Activated CD8-positive, alpha-beta T cell treated with anti-CD3 and anti-CD28 coated beads for 36 hours (primary cell): ENCODE data around the gene USP53. TPM values are rescaled to one million over a fixed set of nuclear protein-coding genes. Genes with fewer than 3 reads are reported as not detected.

Experiments
- ATAC-seq: fragments of 200-7000 bp; cut with Tn5 transposase; one replicate; pipeline ENCODE4 v1.10.0; 2021; ENCODE audit warnings: mild to moderate bottlenecking, moderate library complexity
- CTCF ChIA-PET: fragments of 350-600 bp; sonication (Branson Sonifier 250); formaldehyde crosslinking; loops from one replicate; lab custom pipeline; 2021; ENCODE audit warnings: antibody characterized with exemption; lab: Charles Lee
- POLR2A ChIA-PET: fragments of 350-600 bp; sonication (Branson Sonifier 250); formaldehyde crosslinking; loops from one replicate; lab custom pipeline; 2021; ENCODE audit warnings: antibody characterized with exemption; lab: Charles Lee
- DNase-seq: peaks from one replicate; pipeline ENCODE4 v3.0.0-alpha.2; 2020
- H3K27ac Mint-ChIP-seq: one replicate; pipeline ENCODE4 v1.8.0; 2021; ENCODE audit warnings: mild to moderate bottlenecking, mixed read lengths
- H3K27me3 Mint-ChIP-seq: one replicate; pipeline ENCODE4 v1.8.0; 2021; ENCODE audit warnings: mixed read lengths
- H3K36me3 Mint-ChIP-seq: one replicate; pipeline ENCODE4 v1.8.0; 2021; ENCODE audit warnings: low read depth, mixed read lengths
- H3K4me1 Mint-ChIP-seq: one replicate; pipeline ENCODE4 v1.8.0; 2021; ENCODE audit warnings: low read depth, mixed read lengths
- H3K4me3 Mint-ChIP-seq: one replicate; pipeline ENCODE4 v1.8.0; 2021; ENCODE audit warnings: mild to moderate bottlenecking, moderate library complexity, mixed read lengths
- H3K9me3 Mint-ChIP-seq: one replicate; pipeline ENCODE4 v1.8.0; 2021; ENCODE audit warnings: mixed read lengths
- CTCF ChIP-seq: fragments of 200-600 bp; IDR thresholded peaks from one replicate; pipeline ENCODE4 v1.8.0; 2022; ENCODE audit warnings: antibody characterized with exemption, mild to moderate bottlenecking
- intact Hi-C: fragments of 100-400 bp; cut with micrococcal nuclease; formaldehyde crosslinking; loops from one replicate; pipeline ENCODE4 v1.10.0; 2022
- total RNA-seq, 2 experiments: library from RNA; stranded (reverse); gene quantifications; one replicate each; pipeline ENCODE4 v1.2.3, GENCODE V29; 2021

Gene USP53
- total RNA-seq, 2 experiments from 2014 or later = 14.4 to 15.8 TPM

- Mint-ChIP-seq H3K27ac (no peak overlapping the region), H3K36me3 (peaks cover 2% of the 10 kb centered on the region), H3K27me3 (no peaks in the 10 kb centered on the region), H3K4me3 (no peak overlapping the region), H3K9me3 (no peaks in the 10 kb centered on the region), H3K4me1 (peaks cover 19% of the 10 kb centered on the region)
- ChIA-PET CTCF (interaction anchor here (0.7 to 1.1 kb wide), 10 partner anchors 9 to 305 kb away, joined by 3 to 22 read pairs (median 4); partner anchors contain the start of gene USP53), POLR2A (no interaction called here)
- TF ChIP-seq CTCF = peak; percentile 74
- DNase-seq (peak; percentile 43), ATAC-seq (peak; percentile 39)
- intact Hi-C loops = loop anchor here (1.0 to 5.0 kb wide), 2 partner anchors 74 to 304 kb away; partner anchors contain the start of gene USP53
Observed at GRCh38 chr4:119286377-119287002, 74.0 kb downstream of the USP53 start.

GRCh38 chr4:119289313-119289712 lies 76.8 kb downstream of the USP53 start:
- Mint-ChIP-seq H3K27ac (no peak overlapping the region), H3K36me3 (peaks cover 3% of the 10 kb centered on the region), H3K4me1 (peaks cover 7% of the 10 kb centered on the region), H3K27me3 (no peaks in the 10 kb centered on the region), H3K4me3 (no peak overlapping the region), H3K9me3 (no peaks in the 10 kb centered on the region)
- POLR2A ChIA-PET = interaction anchor here (1.1 to 1.5 kb wide), 2 partner anchors 10 to 77 kb away, joined by 3 to 7 read pairs; partner anchors contain the start of gene USP53
- no peak for DNase-seq
- no peak for TF ChIP-seq CTCF
- ATAC-seq = no peak
- intact Hi-C loops = loop anchor here (5.0 kb wide), 1 partner anchor 77 kb away; the partner anchor contains the start of gene USP53
- CTCF ChIA-PET = interaction anchor here (6.3 kb wide), 1 partner anchor 249 kb away, joined by 57 read pairs; no protein-coding TSS in a partner anchor

DNA sequence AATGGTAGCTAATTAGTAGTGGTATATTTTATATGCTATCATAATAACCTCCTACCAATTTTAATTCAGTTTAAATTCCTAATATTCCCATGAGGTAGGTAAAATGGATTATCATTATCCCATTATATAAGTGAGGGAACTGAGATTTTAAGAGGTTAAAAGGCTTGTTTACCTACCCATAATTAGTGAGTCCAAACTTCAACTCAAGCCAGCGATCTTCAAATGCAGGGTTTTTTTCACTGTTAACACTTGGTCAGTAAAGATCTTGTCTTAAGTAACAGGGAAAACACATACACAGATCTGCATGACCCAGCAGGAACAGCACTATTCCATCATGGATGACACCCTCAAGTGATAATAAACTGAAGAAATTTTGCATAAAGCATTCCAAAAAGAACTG lies 78.1 kb downstream of the USP53 start:
- Mint-ChIP-seq H3K4me3 (no peak overlapping the region), H3K27me3 (no peaks in the 10 kb centered on the region), H3K36me3 (peaks cover 1% of the 10 kb centered on the region), H3K9me3 (no peaks in the 10 kb centered on the region), H3K27ac (no peak overlapping the region), H3K4me1 (no peaks in the 10 kb centered on the region)
- DNase-seq = no peak
- no peak for TF ChIP-seq CTCF
- no peak for ATAC-seq
- intact Hi-C loops = no loop called here
- CTCF ChIA-PET = interaction anchor here (6.3 kb wide), 1 partner anchor 250 kb away, joined by 57 read pairs; no protein-coding TSS in a partner anchor
- POLR2A ChIA-PET = interaction anchor here (0.6 to 1.5 kb wide), 2 partner anchors 78 to 551 kb away, joined by 3 to 7 read pairs; partner anchors contain the start of gene USP53

DNA sequence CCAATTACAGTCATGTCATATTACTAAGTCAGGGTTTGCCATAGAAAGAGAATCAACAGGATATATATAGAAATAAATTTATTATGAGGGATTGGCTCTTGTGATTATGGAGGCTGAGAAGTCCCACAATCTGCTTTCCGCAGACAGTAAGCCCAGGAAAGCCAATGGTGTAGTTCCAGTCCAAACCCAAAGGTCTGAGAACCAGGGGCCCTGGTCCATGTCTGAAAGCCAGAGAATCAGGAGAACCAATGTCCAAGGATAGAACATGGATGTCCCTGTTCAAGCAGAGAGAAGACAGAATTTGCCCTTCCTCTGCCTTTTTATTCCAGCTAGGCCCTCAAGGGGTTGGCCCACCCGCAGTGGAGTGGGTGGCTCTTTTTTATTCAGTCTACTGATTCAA lies 83.8 kb downstream of the USP53 start:
- peaks cover 44% of the 10 kb centered on the region for H3K36me3 Mint-ChIP-seq
- H3K4me3 Mint-ChIP-seq = no peak overlapping the region
- ChIA-PET CTCF (interaction anchor here (1.5 to 4.7 kb wide), 2 partner anchors 254 to 255 kb away, joined by 6 to 28 read pairs; no protein-coding TSS in a partner anchor), POLR2A (no interaction called here)
- H3K4me1 Mint-ChIP-seq = peaks cover 21% of the 10 kb centered on the region
- no peaks in the 10 kb centered on the region for H3K27me3 Mint-ChIP-seq
- peak overlapping the region; percentile 3 for H3K27ac Mint-ChIP-seq
- H3K9me3 Mint-ChIP-seq = peaks cover 6% of the 10 kb centered on the region
- no peak for TF ChIP-seq CTCF
- no peak for ATAC-seq
- DNase-seq = no peak
- intact Hi-C loops = no loop called here

- no peak for ATAC-seq
- DNase-seq = no peak
- Mint-ChIP-seq H3K9me3 (peaks cover 6% of the 10 kb centered on the region), H3K27ac (peak overlapping the region; percentile 68), H3K4me3 (peak overlapping the region; percentile 92), H3K36me3 (peaks cover 45% of the 10 kb centered on the region), H3K4me1 (peaks cover 25% of the 10 kb centered on the region), H3K27me3 (no peaks in the 10 kb centered on the region)
- ChIA-PET CTCF (interaction anchor here (0.7 to 4.7 kb wide), 3 partner anchors 11 to 1782 kb away, joined by 3 to 28 read pairs (median 15); no protein-coding TSS in a partner anchor), POLR2A (interaction anchor here (1.6 kb wide), 1 partner anchor 13 kb away, joined by 4 read pairs; no protein-coding TSS in a partner anchor)
- intact Hi-C loops = no loop called here
- no peak for TF ChIP-seq CTCF
Observed at GRCh38 chr4:119297795-119298194, 85.3 kb downstream of the USP53 start.
